AG10803 (cell line): ENCODE results near the gene LPP.

Source experiments
- DNase-seq: peaks from one replicate; pipeline ENCODE4 v3.0.0; 2010; ENCODE audit warnings: low read depth
- H3K4me3 ChIP-seq: 2 replicates; pipeline ENCODE4 v1.5.1; 2011; ENCODE audit warnings: mild to moderate bottlenecking, low read length, control low read depth
- CTCF ChIP-seq: conservative IDR thresholded peaks from 2 replicates; pipeline ENCODE4 v1.5.1; 2011; ENCODE audit warnings: mild to moderate bottlenecking, low read length, control low read depth, inconsistent platforms

Gene LPP

GRCh38 chr3:188889054-188889491 is 735.1 kb downstream of the LPP start:
- no peak for DNase-seq
- no peak for TF ChIP-seq CTCF
- no peak overlapping the region for H3K4me3 ChIP-seq

GRCh38 chr3:188890572-188891270 is 736.8 kb downstream of the LPP start:
- peak; percentile 69 for DNase-seq
- no peak overlapping the region for H3K4me3 ChIP-seq
- TF ChIP-seq CTCF = no peak

GRCh38 chr3:188899881-188900280 is 745.9 kb downstream of the LPP start:
- H3K4me3 ChIP-seq = no peak overlapping the region
- TF ChIP-seq CTCF = no peak
- no peak for DNase-seq

GRCh38 chr3:188900421-188900951 is 746.5 kb downstream of the LPP start:
- no peak for TF ChIP-seq CTCF
- DNase-seq = peak; percentile 83
- no peak overlapping the region for H3K4me3 ChIP-seq

- no peak overlapping the region for H3K4me3 ChIP-seq
- TF ChIP-seq CTCF = no peak
- DNase-seq = peak; percentile 38
Measured at GRCh38 chr3:188901126-188901525, 747.2 kb downstream of the LPP start.

GRCh38 chr3:188901671-188902287 is 747.8 kb downstream of the LPP start:
- TF ChIP-seq CTCF = no peak
- peak; percentile 35 for DNase-seq
- no peak overlapping the region for H3K4me3 ChIP-seq

- no peak for TF ChIP-seq CTCF
- peak; percentile 66 for DNase-seq
- H3K4me3 ChIP-seq = no peak overlapping the region
Measured at GRCh38 chr3:188904670-188905069, 750.7 kb downstream of the LPP start.
